Uterus (tissue), 4 donors: ENCODE data around the gene TERF2IP. TPM values are rescaled to one million over a fixed set of nuclear protein-coding genes. Genes with fewer than 3 reads are reported as not detected.

ENCODE experiments used
- DNase-seq, 2 donors: peaks; one replicate each; pipeline ENCODE4 v3.0.0-alpha.2; 2019 to 2020
- H3K27ac ChIP-seq, 2 donors: fragments of 200-600 bp; sonication (generic); 1 replicate in 1 of 2; 2 replicates in 1 of 2; pipeline ENCODE4 v1.5.1; 2016 to 2018
- H3K27me3 ChIP-seq, 2 donors: fragments of 200-600 bp; sonication (generic); one replicate each; pipeline ENCODE4 v1.5.1; 2018 to 2019; ENCODE audit warnings: control low read depth in 1 of 2
- H3K36me3 ChIP-seq, 2 donors: fragments of 200-600 bp; sonication (generic); one replicate each; pipeline ENCODE4 v1.5.1; 2019; ENCODE audit warnings: control low read depth in 1 of 2
- H3K4me1 ChIP-seq, 2 donors: fragments of 200-600 bp; sonication (generic); one replicate each; pipeline ENCODE4 v1.5.1; 2018 to 2019; ENCODE audit warnings: control low read depth in 1 of 2
- H3K4me3 ChIP-seq, 2 donors: fragments of 200-600 bp; sonication (generic); 1 replicate in 1 of 2; 2 replicates in 1 of 2; pipeline ENCODE4 v1.5.1; 2018 to 2019; ENCODE audit warnings: mild to moderate bottlenecking in 1 of 2
- H3K9me3 ChIP-seq, 2 donors: fragments of 200-600 bp; sonication (generic); one replicate each; pipeline ENCODE4 v1.5.1; 2019; ENCODE audit warnings: control low read depth in 1 of 2
- POLR2A ChIP-seq, 2 donors: fragments of 450-650 bp; IDR thresholded peaks; one replicate each; pipeline ENCODE4 v1.6.1; 2016; ENCODE audit warnings: antibody characterized with exemption in 2 of 2, mild to moderate bottlenecking in 1 of 2, moderate library complexity in 1 of 2
- intact Hi-C: fragments of 100-400 bp; cut with DNase I; formaldehyde crosslinking; loops from one replicate; pipeline ENCODE4 v1.15.1; 2023; ENCODE audit warnings: low total_unique reads
- small RNA-seq: library from RNA; depleted of rRNA; stranded (forward); fragments of <200 nt; gene quantifications from one replicate; pipeline ENCODE3, GENCODE V24; 2016
- total RNA-seq, 4 donors: library from RNA; depleted of rRNA in 3 of 4; stranded (reverse); fragments of >200 nt in 3 of 4; gene quantifications; one replicate each; pipeline versions ENCODE4 v1.1.0 to v1.2.4, GENCODE V29; 2014 to 2023
- TF ChIP-seq, protein P1 (sequence below), 4 experiments: fragments of 200-600 bp in 2 of 4; fragments of 450-650 bp in 2 of 4; sonication (generic) in 2 of 4; IDR thresholded peaks; one replicate each; pipeline ENCODE4 v1.5.1; 2016 to 2019; ENCODE audit warnings: antibody characterized with exemption in 4 of 4, mild to moderate bottlenecking in 2 of 4, moderate library complexity in 1 of 4
- donor health status: DM: yes; HTN: yes; CAD: no.

Gene TERF2IP
- total RNA-seq, 4 donors from 2014 or later, result 29.5 to 74.5 (median 50.0) TPM

DNA sequence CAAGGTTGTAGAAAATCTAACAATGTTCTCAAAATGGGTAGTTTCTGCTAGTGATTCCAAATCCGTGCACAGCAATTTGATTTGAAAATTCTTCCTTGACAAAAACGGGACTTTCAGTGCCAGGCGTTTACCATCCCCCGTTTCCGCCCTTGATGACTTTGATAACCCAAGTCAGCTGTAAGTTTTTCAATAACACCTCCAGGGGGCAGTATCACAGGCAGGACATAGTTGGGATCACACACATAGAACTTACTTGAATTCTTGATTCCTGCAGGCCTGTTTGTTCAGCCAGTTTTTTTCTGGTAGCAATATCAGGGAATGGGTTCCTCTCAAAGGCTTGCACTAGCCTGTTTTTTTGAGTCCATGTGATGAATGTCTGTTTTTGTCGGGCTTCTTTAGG lies 48.1 kb downstream of the TERF2IP start:
- no peaks in the 10 kb centered on the region for H3K36me3 ChIP-seq
- TF ChIP-seq, protein P1, sequence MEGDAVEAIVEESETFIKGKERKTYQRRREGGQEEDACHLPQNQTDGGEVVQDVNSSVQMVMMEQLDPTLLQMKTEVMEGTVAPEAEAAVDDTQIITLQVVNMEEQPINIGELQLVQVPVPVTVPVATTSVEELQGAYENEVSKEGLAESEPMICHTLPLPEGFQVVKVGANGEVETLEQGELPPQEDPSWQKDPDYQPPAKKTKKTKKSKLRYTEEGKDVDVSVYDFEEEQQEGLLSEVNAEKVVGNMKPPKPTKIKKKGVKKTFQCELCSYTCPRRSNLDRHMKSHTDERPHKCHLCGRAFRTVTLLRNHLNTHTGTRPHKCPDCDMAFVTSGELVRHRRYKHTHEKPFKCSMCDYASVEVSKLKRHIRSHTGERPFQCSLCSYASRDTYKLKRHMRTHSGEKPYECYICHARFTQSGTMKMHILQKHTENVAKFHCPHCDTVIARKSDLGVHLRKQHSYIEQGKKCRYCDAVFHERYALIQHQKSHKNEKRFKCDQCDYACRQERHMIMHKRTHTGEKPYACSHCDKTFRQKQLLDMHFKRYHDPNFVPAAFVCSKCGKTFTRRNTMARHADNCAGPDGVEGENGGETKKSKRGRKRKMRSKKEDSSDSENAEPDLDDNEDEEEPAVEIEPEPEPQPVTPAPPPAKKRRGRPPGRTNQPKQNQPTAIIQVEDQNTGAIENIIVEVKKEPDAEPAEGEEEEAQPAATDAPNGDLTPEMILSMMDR (IDR thresholded peaks at IDR 0.05), result no peak
- TF ChIP-seq POLR2A (IDR thresholded peaks at IDR 0.05), result no peak
- no peak for DNase-seq
- H3K4me3 ChIP-seq, result no peak overlapping the region
- no peaks in the 10 kb centered on the region for H3K4me1 ChIP-seq
- H3K27me3 ChIP-seq, result no peaks in the 10 kb centered on the region
- no peaks in the 10 kb centered on the region for H3K9me3 ChIP-seq
- intact Hi-C loops, result no loop called here
- no peak overlapping the region for H3K27ac ChIP-seq

- Histone ChIP-seq H3K27ac (no peak overlapping the region), H3K9me3 (no peaks in the 10 kb centered on the region), H3K4me3 (no peak overlapping the region), H3K27me3 (no peaks in the 10 kb centered on the region), H3K36me3 (no peaks in the 10 kb centered on the region), H3K4me1 (no peaks in the 10 kb centered on the region)
- TF ChIP-seq, protein P1 (IDR thresholded peaks at IDR 0.05), result no peak
- no peak for TF ChIP-seq POLR2A (IDR thresholded peaks at IDR 0.05)
- DNase-seq, result no peak
- intact Hi-C loops, result no loop called here
These were observed 50.0 kb downstream of the TERF2IP start for GRCh38 chr16:75697571-75697970.

DNA sequence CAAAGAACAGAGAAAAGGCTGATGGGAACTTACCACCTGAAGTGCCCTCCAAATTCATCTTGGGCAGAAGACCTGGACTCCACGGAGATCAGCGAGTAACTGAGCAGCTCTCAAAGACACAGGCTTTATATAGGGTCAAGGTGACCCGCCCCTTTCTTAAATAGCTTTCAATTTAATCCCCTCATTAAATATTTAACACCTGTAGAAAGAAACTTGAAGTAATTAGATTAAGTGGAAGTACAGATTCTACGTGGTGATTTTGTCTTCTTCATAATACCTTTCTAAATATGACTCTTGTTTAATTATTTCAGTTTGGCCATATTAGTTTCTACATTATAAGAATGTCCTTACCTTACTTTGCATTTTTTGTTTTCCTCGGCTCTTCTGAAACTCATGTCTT lies 53.8 kb downstream of the TERF2IP start, which contains the start of gene DUXB:
Gene DUXB (minus strand): TSS at position 101 of the 400 bp plus-strand sequence. CDS start 43 bp downstream, at position 58.
- H3K9me3 ChIP-seq, result no peaks in the 10 kb centered on the region
- DNase-seq, result no peak
- TF ChIP-seq POLR2A (IDR thresholded peaks at IDR 0.05), result no peak
- TF ChIP-seq, protein P1 (IDR thresholded peaks at IDR 0.05), result no peak
- no peak within 1 kb of the TSS for H3K27ac ChIP-seq
- no peak within 1 kb of the TSS for H3K4me3 ChIP-seq
- no peaks in the 10 kb centered on the region for H3K36me3 ChIP-seq
- H3K4me1 ChIP-seq, result no peaks in the 10 kb centered on the region
- no peaks in the 10 kb centered on the region for H3K27me3 ChIP-seq
- intact Hi-C loops, result no loop called here

- no peaks in the 10 kb centered on the region for H3K36me3 ChIP-seq
- no peaks in the 10 kb centered on the region for H3K4me1 ChIP-seq
- H3K27ac ChIP-seq, result no peak overlapping the region
- intact Hi-C loops, result no loop called here
- DNase-seq, result no peak
- no peaks in the 10 kb centered on the region for H3K9me3 ChIP-seq
- H3K4me3 ChIP-seq, result no peak overlapping the region
- TF ChIP-seq, protein P1 (IDR thresholded peaks at IDR 0.05), result no peak
- no peak for TF ChIP-seq POLR2A (IDR thresholded peaks at IDR 0.05)
- H3K27me3 ChIP-seq, result no peaks in the 10 kb centered on the region
These were observed 54.7 kb downstream of the TERF2IP start for GRCh38 chr16:75702242-75702641.

DNA sequence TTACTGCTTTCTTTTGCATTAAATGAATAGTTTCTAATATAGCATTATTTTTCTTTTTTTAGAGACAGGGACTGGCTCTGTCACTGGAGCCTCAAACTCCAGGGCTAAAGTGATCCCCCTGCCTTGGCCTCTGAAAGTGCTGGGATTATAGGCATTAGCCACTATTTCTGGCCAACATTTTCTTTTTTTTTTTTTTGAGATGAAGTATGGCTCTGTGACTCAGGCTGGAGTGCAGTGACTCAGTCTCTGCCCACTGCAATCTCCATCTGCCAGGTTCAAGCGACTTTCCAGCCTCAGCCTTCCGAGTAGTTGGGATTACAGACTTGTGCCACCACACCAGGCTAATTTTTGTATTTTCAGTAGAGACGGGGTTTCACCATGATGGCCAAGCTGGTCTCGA lies 55.7 kb downstream of the TERF2IP start:
- intact Hi-C loops, result no loop called here
- H3K9me3 ChIP-seq, result no peaks in the 10 kb centered on the region
- no peaks in the 10 kb centered on the region for H3K36me3 ChIP-seq
- no peaks in the 10 kb centered on the region for H3K27me3 ChIP-seq
- no peak overlapping the region for H3K4me3 ChIP-seq
- H3K4me1 ChIP-seq, result no peaks in the 10 kb centered on the region
- no peak for TF ChIP-seq POLR2A (IDR thresholded peaks at IDR 0.05)
- TF ChIP-seq, protein P1 (IDR thresholded peaks at IDR 0.05), result no peak
- no peak overlapping the region for H3K27ac ChIP-seq
- no peak for DNase-seq

Small RNA genes lying within 50 kb of the gene (small RNA-seq; reads per million reads assigned to genes)
- gene RN7SL520P, result not detected

Other genes with a start within 250 kb of the TERF2IP start
- gene CFDP1, start 214.3 kb upstream of the TERF2IP start, total RNA-seq, result 10 to 100 TPM; 22.3 to 90.8 (median 73.4) TPM
- gene TMEM170A, start 183.1 kb upstream of the TERF2IP start, total RNA-seq, result 10 to 100 TPM in 3 of 4 donors, 1 to 10 TPM in 1; 10.0 to 69.5 (median 21.4) TPM
- 1 to 10 TPM in 1 of 4 donors, under 1 TPM in 1, not detected in 2; 0.52 to 4.4 TPM for gene CHST6, start 152.3 kb upstream of the TERF2IP start, total RNA-seq
- gene CHST5, start 111.7 kb upstream of the TERF2IP start, total RNA-seq, result 1 to 10 TPM in 2 of 4 donors, not detected in 2; 1.0 to 2.0 TPM
- gene TMEM231, start 91.5 kb upstream of the TERF2IP start, total RNA-seq, result 10 to 100 TPM in 3 of 4 donors, 1 to 10 TPM in 1; 5.1 to 21.8 (median 15.2) TPM
- 10 to 100 TPM; 19.0 to 95.9 (median 79.5) TPM for gene GABARAPL2, start 81.4 kb upstream of the TERF2IP start, total RNA-seq
- 10 to 100 TPM; 21.8 to 72.2 (median 46.5) TPM for gene ADAT1, start 24.5 kb upstream of the TERF2IP start, total RNA-seq
- 100 to 1,000 TPM in 1 of 4 donors, 10 to 100 TPM in 3; 51.8 to 101 (median 87.1) TPM for gene KARS1, start 108 bp upstream of the TERF2IP start, total RNA-seq
- gene CPHXL2, start 29.2 kb downstream of the TERF2IP start, total RNA-seq, result not detected
- not detected for gene DUXB, start 53.7 kb downstream of the TERF2IP start, total RNA-seq
- gene CPHXL, start 78.7 kb downstream of the TERF2IP start, total RNA-seq, result not detected